Measurements from ENCODE around the gene TMED4. TPM values are rescaled to one million over a fixed set of nuclear protein-coding genes. Genes with fewer than 3 reads are reported as not detected.
A peak's percentile ranks its signal among the peaks of the same experiment; 100 is the strongest.

The TMED4 gene
- total and polyA plus RNA-seq, 7 donors, result 29.8 to 64.4 (median 43.6) TPM

- H3K4me1 ChIP-seq, result peaks cover 46% of the 10 kb centered on the region
- peaks cover 0 to 43% of the 10 kb centered on the region in 2 donors for H3K36me3 ChIP-seq (ENCODE audit: insufficient read depth in 1 of 2, low read depth in 1 of 2)
- H3K27ac ChIP-seq, result no peak overlapping the region
- TF ChIP-seq, protein P1, sequence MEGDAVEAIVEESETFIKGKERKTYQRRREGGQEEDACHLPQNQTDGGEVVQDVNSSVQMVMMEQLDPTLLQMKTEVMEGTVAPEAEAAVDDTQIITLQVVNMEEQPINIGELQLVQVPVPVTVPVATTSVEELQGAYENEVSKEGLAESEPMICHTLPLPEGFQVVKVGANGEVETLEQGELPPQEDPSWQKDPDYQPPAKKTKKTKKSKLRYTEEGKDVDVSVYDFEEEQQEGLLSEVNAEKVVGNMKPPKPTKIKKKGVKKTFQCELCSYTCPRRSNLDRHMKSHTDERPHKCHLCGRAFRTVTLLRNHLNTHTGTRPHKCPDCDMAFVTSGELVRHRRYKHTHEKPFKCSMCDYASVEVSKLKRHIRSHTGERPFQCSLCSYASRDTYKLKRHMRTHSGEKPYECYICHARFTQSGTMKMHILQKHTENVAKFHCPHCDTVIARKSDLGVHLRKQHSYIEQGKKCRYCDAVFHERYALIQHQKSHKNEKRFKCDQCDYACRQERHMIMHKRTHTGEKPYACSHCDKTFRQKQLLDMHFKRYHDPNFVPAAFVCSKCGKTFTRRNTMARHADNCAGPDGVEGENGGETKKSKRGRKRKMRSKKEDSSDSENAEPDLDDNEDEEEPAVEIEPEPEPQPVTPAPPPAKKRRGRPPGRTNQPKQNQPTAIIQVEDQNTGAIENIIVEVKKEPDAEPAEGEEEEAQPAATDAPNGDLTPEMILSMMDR (IDR thresholded peaks at IDR 0.05), result no peak
- ATAC-seq (no peak), DNase-seq (no peak)
- H3K4me3 ChIP-seq, result no peak overlapping the region
- no peaks in the 10 kb centered on the region for H3K27me3 ChIP-seq (ENCODE audit: insufficient read depth in 3 of 3, low read length in 2 of 3)
- intact Hi-C loops (cut with DNase I), result no loop called here
- WGBS, 3 donors, result 54 to 59% (median 56%) methylated on average over 4 of the region's 4 CpGs
- no peaks in the 10 kb centered on the region for H3K9me3 ChIP-seq
Measured at GRCh38 chr7:44626620-44627019, 44.6 kb upstream of the TMED4 start.

- TF ChIP-seq, protein P1 (IDR thresholded peaks at IDR 0.05), result no peak
- Histone ChIP-seq H3K27ac (no peak overlapping the region), H3K9me3 (no peaks in the 10 kb centered on the region), H3K27me3 (ENCODE audit: insufficient read depth in 3 of 3, low read length in 2 of 3) (no peaks in the 10 kb centered on the region), H3K36me3 (ENCODE audit: insufficient read depth in 1 of 2, low read depth in 1 of 2) (peaks cover 0 to 36% of the 10 kb centered on the region in 2 donors), H3K4me1 (peaks cover 45% of the 10 kb centered on the region), H3K4me3 (no peak overlapping the region)
- WGBS, 3 donors, result 78 to 89% (median 81%) methylated on average over 6 of the region's 6 CpGs
- ATAC-seq, result no peak
- no peak for DNase-seq
- intact Hi-C loops (cut with DNase I), result no loop called here
Measured at GRCh38 chr7:44625526-44626471, 43.8 kb upstream of the TMED4 start.

- Histone ChIP-seq H3K27me3 (ENCODE audit: insufficient read depth in 3 of 3, low read length in 2 of 3) (no peaks in the 10 kb centered on the region), H3K36me3 (ENCODE audit: insufficient read depth in 1 of 2, low read depth in 1 of 2) (peaks cover 0 to 33% of the 10 kb centered on the region in 2 donors), H3K4me3 (no peak overlapping the region), H3K9me3 (no peaks in the 10 kb centered on the region), H3K4me1 (peaks cover 49% of the 10 kb centered on the region), H3K27ac (peak overlapping the region; percentile 59)
- TF ChIP-seq, protein P1 (IDR thresholded peaks at IDR 0.05), result no peak
- intact Hi-C loops (cut with DNase I), result no loop called here
- 70 to 82% (median 71%) methylated on average over 9 of the region's 9 CpGs for WGBS, 3 donors
- ATAC-seq (no peak), DNase-seq (no peak)
Measured at GRCh38 chr7:44624318-44624717, 42.3 kb upstream of the TMED4 start.

DNA sequence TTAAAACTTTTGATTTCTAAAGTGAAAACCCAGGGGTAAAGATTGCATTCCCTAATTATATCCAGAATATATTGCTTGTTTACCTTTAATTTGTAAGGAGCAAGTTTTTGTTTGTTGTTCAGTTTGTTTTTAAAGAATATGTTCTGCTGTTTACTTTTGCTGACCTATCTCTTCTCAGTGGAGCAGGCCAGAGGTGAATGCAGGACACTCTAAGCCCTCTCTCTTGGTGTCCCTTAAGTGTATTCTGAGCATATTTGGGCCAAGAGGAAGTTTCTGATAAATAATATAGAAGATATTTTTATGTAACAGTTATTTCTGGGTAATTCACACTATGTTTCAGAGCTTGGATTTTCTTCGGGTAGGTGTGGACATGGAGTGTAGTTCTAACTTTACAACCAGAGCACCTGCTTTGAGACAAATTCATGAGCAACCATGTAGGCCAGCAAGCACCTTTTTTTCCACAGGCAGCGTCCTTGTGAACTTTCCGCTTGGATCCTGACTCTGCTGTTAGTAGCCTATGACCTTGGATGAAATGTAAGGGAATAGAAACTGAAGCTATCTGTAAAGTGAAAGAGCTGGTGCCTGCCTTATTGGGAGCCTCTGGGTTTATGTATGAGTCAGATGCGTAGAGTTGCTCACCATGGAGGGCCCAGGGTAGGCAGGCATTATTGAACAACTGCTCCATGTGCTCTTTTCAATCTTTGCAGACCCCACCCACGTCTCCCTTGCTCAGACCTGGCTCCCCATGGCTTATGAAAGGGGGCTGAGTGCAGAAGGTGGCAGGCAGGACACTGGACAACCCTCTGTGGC is 40.5 kb upstream of the TMED4 start:
- H3K4me1 ChIP-seq, result peaks cover 62% of the 10 kb centered on the region
- ATAC-seq (peak; percentile 54 to 68 (median 62)), DNase-seq (no peak)
- no peaks in the 10 kb centered on the region for H3K9me3 ChIP-seq
- TF ChIP-seq, protein P1 (IDR thresholded peaks at IDR 0.05), result no peak
- no peaks in the 10 kb centered on the region for H3K27me3 ChIP-seq (ENCODE audit: insufficient read depth in 3 of 3, low read length in 2 of 3)
- 42 to 55% (median 44%) methylated on average over 5 of the region's 5 CpGs for WGBS, 3 donors
- peak overlapping the region; percentile 75 for H3K27ac ChIP-seq
- intact Hi-C loops (cut with DNase I), result no loop called here
- H3K4me3 ChIP-seq, result peak overlapping the region; percentile 1
- peaks cover 0 to 34% of the 10 kb centered on the region in 2 donors for H3K36me3 ChIP-seq (ENCODE audit: insufficient read depth in 1 of 2, low read depth in 1 of 2)

Data from psoas muscle (tissue), 8 donors.